Measurements from ENCODE around the gene FBXW4. TPM values are rescaled to one million over a fixed set of nuclear protein-coding genes. Genes with fewer than 3 reads are reported as not detected.
A peak's percentile ranks its signal among the peaks of the same experiment; 100 is the strongest.

Gene FBXW4
- polyA plus RNA-seq, 5 donors, result 44.6 to 51.8 (median 50.0) TPM

DNA sequence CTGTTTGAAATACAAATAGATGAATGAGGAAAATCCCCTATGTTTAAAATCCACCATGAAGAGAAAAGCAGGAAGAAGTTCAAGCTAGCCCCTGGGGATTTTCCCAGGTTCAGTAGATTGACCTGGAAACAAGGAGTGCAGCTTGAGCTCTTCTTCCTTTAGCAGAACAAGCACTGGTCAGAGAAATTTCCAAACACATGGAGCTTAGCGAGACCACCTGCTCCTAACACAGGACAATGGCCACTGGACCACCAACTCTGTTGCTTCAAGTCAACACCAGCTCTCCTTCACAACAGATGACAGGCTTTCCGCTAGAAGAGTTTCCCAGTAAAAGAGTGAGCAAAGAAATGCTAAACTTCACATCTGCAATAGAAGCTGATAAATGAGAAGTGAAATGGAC lies 9.4 kb upstream of the FBXW4 start:
- DNase-seq, result no peak

DNA sequence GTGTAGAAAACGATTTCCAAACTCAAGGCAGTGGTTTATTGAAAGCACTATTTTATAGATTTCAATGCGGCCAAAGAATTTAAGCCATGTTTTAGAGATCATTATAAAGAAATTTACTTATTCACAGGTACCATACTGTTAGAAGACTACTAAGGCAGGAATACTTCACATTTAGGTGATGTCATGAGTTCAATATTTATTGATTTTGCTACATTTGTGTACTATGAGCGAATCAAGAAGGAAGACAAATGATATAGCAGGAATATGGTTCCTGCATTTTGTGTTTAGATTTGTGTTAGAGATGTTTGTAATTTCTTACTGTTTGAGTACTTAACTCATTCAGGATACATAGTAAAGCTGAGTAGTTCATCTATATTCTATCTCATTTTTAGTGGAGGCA lies 1.7 kb upstream of the FBXW4 start:
- DNase-seq, result no peak

DNA sequence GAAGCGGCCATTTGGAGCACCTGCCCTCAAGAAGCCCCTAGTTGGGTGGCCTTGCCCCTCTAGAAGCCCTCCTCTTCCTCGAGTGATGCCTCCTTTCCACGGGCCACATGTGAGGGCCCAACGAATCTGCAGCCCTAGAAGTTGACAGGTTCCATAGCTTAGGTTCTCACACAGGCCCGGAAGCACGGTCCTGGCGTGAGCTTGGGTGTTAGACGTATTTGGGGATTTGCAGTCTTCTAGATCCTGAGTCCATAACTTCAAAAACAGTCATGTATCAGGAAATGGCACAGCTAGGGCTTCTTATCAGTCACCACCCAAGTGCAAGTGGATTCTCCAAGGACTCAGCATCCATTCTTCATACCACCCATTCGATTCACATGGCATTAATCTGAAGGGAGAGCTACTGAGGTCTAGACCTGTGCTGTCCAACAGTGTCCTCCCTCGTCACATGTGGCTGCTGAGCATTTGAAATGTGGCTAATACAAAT lies 477 bp upstream of the FBXW4 start:
- DNase-seq, result no peak

DNA sequence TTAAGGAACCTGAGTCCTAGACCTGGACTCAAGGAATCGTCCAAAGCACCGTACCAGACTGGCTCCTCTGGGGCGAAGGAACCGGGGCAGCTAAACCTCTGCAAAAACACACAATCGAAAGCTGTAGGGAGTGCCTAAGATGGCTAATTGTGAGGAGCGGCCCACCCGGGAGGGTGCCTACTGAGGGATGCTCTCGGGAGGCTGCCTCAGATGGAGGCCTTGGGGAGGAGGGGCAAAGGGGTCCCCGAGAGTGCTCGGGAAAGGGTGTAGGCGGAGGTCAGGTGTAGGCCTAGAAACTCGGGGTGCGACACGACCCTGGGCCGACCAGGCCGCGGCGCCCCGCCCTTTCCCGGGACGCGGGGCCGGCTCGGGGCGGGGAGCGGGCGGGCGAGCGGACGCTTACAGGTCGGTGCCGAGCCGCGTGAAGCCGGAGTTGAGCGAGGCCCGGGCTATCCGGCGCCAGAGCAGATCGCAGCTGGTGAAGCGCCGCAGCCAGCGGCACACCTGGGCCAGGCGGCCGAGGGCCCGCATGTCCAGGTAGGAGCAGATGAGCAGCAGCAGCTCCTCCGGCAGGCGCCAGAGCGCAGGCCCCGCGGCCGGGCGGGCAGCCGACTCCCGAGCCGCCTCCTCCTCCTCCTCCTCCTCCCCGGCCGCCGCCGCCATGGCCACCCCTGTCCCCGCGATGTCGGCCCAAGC lies 844 bp downstream of the FBXW4 start:
- DNase-seq, result peak; percentile 75 to 77

DNA sequence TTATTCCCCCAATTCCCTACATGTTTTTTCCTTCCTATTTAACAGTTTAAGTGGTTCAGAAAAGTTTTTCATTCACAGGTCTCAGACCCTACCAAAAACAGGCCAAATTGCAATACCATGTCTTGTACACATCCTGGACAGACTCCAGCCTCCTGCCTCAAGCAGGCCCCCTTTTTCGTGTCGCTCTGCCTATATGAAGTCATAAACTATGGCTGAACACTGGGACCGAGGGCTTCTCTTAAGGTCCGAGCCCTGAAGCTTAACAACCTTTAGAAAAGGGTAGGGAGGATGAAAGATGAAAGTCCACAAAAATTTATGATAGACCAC lies 1.4 kb downstream of the FBXW4 start:
- peak in 1 of 2 donors; percentile 65 for DNase-seq

DNA sequence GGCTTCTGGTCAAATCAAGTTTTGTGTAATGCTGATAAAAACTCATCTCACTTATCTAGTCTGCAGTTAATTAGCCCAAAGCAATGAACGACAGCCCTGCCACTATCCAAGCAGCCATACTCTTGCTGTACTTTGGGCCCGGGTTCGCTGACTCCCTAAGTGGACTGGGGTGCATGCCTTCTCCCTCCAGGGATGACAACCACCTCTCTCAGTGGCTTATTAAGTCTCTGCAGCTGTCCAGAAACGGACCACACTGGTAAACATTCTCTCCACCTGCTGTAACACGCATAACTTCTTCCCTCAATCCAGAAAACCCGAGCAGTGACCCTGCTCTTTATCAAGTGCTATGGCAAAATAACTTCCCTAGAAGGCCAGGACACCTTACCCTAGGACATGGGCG lies 3.9 kb downstream of the FBXW4 start:
- no peak for DNase-seq

DNA sequence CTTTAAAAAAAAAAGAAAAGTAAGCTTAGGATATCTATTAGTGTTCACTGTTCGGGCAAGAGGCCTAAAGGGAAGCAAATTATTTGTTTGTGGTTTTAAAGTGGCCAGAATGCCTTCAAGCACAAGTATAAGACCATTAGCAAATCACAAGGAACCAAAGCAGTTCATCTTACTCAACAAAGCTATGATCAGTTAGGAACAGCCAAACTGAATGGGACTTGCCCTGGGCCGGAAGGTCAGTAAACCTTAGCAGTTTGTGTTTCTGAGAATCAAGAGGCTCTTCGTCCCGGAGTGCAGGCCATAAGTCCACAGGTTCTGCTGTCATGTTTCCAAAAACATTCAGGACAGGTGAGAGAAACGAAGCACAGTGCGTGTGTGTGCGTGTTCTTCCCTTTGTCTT lies 4.5 kb downstream of the FBXW4 start:
- no peak for DNase-seq

DNA sequence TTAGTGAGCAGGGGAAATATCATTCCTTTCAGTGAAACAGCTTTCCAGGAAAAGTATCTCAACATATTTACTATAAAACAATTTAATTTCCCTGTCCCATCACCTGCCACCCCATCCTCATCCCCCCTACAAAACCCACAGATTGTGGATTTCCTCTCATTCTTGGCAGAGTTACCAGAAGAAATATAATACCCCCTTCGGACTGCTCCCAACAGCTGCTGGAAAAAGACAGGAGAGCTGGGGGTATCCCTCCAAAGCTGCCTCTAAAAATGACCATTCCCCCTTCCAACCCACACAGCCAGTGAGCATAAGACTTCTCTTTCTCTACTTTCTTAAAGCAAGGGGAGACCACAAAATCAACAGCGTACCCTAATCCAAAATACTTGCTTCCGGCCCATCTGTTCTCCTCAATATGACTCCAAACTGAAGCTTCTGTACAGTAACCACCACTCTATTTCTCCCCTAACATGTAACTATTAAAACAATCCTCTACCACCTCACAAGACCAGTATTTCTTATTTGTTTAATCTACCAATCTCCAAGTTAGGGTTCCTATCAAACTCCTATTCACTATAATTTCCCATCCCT lies 7.8 kb downstream of the FBXW4 start:
- DNase-seq, result no peak

DNA sequence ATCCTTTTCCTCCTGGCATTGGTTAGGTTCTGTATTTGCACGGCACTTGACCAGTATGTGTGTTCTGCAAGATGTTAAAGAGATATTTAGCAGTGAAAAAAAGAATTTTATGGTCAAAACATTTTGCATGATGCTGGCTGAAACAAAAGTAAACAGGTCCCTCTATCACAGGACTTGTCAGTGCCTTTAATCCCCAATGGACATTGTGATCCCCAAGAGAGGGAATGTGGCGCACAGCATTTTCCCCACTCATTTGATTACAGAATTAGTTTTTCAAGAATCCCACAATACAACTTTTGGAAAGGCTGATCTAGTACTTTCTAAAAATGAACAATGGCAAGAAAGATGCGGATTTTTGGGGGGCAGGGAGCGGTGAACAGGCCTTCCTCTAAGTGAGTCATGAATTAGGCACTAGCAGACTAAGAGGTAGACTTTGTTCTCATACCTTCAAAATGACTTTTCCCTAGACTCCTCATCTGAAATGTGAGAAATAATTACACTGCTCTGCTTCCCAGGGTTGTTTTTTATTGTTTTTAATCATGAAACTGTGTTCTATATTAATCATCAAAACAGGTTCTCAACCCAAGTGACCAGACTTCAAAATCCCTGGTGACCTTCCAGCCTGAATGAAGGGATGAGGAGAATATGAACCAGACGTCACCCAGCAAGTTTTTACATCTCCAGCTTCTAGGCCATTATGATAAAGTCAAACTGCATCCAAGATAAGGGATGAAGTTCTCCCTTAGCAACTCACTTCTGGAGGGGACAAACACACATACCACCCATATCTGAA lies 8.6 kb downstream of the FBXW4 start:
- DNase-seq, result no peak

DNA sequence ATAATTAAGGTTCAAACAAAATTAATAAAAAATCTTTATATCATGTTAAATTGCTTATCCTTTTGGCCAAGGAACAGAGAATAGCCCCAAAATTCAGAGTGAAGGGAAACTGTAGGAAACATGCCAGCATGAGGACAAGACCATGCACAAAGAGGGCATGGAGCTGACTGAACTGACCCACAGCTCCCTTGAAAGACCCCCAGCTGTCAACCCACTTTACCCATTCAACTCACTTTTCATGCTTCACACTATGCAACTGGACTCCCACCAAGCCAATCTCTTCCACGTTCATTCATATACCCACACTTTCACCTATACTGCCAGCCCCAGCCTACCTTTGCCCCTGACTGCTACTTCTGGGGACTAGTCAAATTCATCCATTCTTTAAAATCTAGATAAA lies 10.2 kb downstream of the FBXW4 start:
- DNase-seq, result no peak

DNA sequence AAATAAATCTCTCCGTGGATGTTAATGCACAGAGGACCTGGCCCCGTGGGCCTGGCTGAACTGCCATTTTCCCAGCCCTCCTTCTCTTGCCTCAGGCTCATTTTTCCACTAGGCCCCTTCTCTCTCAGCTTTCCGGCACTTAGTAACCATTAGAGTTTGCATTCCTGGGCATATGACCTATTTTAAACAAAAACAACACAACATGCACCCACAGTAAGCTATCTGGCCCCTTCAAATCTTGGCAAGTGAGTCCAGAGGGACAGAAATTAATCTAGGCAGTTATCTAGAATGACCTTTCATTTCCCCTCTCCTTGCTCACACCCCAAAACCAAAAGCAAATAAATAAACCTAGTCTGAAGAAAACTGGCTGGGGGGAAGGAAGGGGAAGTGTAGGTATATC lies 11.7 kb downstream of the FBXW4 start:
- no peak for DNase-seq

DNA sequence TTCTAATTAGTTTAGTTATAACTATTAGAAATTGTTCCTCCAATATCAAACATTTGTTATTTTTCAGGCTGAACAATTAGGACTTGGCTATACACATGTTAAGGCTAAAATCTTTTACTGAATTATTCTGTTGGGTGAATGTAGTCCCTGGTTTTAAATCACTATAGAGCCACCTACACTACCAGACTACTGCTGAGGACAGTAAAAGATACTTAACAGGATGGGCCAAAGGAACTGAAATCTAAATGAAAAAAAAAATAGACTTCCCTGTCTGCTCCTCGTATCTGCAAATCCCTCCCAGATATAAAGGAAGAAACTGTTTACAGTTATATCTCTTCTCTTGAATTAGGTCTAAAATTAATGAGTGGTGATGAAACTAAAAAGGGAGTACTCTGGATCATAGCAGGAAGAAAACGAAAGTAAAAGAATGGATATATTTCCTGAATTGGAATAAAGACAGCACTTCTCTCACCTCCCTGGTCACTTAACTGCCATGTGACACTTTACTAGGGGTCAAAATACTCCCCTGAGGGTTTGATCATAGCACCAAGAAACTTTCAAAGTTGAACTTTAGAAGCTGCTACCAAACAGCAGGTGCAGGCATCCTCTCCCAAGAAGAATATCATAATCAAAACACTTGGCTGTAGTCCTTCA lies 12.7 kb downstream of the FBXW4 start:
- no peak for DNase-seq

DNA sequence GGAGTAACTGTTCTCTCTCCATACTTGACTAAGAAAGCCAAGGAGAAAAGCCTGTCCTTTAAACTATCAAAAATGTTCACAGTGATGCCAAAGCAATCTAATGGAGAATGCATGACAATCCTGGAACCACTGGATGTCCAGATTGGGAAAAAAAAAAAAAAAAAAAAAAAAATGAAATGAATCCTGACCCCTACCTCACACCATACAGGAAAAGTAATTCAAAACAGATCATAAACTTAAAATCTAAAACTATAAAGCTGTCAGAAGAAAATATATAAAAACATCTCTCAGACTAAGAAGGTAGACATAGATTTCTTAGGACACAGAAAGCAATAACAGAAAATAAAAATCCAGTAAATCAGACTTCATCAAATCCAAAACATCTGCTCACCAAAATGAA lies 18.4 kb downstream of the FBXW4 start:
- no peak for DNase-seq

DNA sequence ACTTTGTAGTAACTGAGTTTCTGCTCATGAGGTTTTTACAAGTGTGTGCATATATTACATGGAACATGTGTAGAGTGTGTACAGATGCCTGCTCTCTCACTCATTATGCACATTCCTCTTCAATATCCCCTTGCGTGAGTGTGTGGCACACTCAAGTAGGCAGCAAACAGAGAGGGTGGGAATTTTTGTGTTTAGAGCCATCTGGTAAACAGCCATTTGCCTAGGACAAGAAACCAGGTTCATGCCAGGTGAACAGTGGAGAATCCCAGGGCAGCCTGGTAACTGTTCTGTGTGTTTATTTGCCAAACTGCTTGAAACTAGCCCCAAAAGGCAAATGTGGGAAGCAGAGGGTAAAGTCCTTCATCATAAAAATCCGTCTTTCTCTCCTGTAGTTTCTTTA lies 19.9 kb downstream of the FBXW4 start:
- no peak for DNase-seq

DNA sequence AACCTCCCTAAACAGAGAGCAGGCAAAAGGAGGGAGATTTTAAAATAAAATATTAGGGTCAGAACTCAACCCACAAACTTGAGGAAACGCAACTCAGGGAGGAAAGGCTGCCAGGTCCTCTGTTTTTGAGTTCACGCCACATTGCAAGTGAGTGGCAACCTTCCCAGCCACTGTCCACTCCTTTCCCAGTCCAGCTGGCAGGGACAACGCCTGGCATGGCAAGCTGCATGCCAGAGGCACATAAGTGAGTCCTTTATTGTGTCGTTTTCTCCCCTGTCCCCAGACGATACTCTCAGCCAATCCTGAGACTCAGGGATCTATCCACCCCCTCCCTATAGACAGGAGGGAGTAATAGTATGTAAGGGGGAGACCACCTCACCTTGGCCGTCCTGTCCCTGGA lies 22.4 kb downstream of the FBXW4 start:
- no peak for DNase-seq

DNA sequence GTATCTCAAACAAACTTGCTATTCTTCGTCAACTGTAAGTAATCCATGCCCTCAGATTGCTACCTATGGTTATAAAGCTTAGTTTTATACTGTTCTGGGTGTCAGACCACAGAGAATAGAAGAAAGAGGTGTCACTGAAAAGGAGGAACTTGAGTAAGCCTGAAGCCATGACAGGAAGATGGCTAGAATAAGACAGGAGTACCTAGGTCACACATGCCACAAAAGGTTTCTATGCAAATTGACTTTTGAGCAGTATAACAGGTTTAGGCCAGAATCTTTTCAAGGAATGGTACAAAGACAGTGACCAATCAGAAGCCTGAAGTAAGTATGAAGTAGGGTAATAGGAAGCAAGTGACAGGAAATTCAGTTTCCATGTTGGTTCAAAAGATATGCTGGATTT lies 23.5 kb downstream of the FBXW4 start:
- DNase-seq, result no peak

DNA sequence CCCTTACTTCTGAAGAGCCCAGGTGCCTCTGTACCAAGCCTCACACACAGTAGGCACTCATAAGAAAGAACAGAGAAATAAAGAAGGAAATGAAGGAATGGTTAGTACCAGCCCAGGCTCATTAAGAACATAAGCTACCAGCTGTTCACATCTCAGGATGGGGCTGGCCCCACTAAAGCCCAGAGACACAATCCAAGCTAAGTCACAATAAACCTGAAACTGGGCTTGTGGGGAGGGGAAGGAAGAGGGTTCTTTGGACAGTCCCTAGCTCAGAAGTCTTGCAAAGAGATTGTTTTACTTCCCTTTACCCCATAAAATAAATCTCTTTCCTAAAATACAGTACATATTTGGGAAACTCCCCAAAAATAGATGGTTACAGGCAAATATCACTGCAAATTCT lies 24.3 kb downstream of the FBXW4 start:
- DNase-seq, result no peak

DNA sequence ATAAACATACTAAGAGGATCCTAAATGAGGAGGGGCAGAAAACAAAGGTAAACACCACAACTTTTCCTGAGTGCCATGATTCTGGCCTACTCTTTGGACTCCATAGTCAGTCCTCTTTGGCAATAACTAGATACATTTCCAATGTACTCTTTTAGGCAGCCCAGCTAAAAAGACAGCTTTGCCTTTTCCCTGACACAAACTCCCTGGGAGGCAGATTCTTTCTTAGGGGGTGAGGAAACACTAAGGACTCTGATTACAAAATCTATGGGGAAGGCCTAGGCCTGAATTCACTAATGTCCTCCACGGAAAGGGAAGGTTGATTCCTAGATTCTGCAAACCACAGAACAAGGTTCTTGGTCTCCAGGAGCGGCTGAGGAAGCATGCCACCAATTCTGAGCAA lies 25.8 kb downstream of the FBXW4 start:
- no peak for DNase-seq

DNA sequence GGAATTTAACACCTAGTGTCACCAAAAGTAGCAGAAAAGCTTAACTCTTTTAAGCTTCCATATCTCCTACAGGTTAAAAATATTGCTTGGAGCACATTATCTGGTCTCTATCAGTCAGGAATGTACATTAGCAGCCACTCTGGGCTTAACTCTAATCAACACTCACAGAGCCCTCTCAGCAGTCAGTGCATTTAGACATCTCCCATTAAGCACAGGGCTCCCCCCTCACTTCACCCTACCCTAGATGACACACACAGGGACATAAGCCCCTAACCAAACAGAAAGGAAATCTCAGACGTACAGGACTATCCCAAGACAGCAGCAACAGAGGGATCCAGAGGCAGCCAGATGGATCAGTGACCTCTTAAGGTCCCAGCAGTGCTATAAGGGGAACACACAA lies 26.4 kb downstream of the FBXW4 start:
- no peak for DNase-seq

DNA sequence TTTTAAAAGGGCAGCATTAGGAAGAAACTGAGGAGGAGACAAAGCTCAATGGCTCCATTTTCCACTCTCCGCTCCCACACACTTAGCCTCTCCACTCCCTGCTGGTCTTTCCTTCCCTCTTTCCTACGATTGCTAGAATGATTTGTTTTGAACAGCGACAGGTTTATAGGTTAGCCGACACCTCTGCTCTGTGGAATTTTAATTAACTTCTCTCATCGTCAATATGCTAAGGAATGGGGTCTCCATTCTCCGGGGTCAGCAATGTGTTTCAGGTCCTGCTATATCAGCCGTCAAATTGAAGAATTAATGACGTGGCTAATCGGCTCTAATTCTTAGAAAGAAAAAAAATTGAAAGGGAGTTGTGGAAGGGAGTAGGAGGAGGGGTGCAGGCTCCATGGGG lies 28.9 kb downstream of the FBXW4 start:
- no peak for DNase-seq

DNA sequence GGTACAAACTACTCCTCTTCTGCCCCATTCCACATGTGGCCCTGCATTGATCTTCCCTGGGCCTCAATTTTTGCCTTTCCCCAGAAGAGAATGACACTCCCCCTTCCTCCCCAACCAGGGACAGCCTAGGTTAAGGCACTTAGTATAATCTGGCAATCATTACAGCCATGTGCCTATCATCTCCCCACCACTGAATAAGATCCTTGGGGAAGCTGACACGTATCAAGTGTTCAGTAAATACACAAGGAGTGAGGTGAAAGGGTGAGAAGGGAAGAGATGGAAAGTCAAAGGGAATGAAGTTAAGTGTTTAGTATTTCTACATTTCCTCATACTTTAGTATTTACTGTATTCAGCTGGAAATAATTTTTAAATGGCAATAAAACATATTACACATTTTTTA lies 31.9 kb downstream of the FBXW4 start:
- no peak for DNase-seq

DNA sequence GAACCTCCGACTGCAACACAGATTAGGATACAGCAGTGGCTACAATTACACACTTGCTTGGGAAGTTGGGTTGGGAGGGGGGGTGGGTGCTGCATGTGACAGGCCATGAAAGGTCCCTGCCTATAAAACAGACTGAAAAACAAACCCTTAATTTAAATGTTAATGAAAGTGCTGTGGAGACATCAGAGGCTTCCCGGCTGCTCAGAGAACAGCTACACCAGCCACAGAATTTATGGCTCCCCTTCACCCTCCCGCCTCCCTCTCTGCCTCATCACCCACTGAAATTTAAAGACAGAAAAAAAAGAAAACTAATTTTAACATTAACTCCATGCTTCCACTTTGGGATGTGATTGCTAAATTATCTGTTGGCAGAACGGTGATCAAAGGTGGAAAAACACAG lies 34.7 kb downstream of the FBXW4 start:
- no peak for DNase-seq

DNA sequence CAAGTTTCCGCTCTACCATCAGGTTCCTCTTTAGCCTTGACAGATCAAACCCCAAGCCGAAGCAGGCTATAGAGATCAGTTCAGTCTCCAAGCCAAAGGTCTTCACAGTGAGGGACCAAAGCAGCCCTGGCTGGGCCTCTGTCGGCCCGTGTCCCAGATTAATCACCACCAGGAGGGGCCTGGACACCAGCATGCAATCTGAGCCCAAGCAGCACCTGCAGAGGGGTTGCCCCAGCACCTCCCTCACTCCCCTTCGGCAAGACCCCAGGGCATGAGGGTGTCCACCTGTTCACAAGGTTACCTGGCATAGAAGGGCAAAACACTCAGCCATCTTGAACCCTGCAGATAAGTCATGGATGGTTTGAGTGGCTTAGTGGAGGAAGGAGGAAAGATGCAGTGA lies 36.0 kb downstream of the FBXW4 start:
- DNase-seq, result no peak

Measured in right lung (tissue), 5 donors.